Measurements from ENCODE around the gene SLC27A3.

DNA sequence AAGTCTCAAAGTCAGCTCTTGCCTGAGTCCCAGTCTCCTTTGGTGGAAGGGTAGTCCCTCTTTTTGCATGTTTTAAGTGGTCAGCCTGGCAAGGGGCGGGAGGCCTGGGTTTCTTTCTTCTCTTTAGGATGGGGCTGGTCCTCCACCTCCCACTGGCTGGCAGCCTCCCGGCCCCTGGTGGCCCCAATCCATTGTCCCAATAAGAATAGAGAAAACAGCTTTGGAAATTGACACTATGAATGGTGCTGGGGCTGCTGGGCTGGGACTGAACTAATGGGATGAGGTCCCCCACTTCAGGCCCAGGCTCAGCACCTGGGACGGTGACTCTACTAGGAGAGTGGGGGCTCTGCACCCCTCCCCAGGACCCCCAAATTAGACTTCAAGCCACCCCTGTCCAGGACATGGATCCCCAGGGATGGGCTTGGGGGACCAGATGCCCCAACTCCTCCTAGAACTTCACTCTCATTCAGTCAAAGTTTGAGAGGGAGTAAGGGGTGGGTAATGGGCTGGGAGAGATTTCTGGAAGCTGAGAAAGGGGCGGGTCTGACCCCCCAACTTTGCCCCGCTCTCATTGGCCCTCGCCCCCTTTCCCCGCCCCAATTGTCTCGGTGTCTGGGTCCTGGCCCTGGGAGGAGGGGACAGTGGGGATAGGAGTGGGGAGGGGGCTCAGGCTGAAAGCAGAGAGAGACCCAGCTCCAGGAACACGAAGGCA is 18.2 kb downstream of the SLC27A3 start:
- TF ChIP-seq, protein P1, sequence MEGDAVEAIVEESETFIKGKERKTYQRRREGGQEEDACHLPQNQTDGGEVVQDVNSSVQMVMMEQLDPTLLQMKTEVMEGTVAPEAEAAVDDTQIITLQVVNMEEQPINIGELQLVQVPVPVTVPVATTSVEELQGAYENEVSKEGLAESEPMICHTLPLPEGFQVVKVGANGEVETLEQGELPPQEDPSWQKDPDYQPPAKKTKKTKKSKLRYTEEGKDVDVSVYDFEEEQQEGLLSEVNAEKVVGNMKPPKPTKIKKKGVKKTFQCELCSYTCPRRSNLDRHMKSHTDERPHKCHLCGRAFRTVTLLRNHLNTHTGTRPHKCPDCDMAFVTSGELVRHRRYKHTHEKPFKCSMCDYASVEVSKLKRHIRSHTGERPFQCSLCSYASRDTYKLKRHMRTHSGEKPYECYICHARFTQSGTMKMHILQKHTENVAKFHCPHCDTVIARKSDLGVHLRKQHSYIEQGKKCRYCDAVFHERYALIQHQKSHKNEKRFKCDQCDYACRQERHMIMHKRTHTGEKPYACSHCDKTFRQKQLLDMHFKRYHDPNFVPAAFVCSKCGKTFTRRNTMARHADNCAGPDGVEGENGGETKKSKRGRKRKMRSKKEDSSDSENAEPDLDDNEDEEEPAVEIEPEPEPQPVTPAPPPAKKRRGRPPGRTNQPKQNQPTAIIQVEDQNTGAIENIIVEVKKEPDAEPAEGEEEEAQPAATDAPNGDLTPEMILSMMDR (IDR thresholded peaks at IDR 0.05): no peak
- TF ChIP-seq POLR2A (IDR thresholded peaks at IDR 0.05): no peak
- TF ChIP-seq POLR2AphosphoS5 (IDR thresholded peaks at IDR 0.05): no peak
- TF ChIP-seq EP300 (IDR thresholded peaks at IDR 0.05): no peak

Data from sigmoid colon (tissue), 4 donors.